Gastroesophageal sphincter (tissue), 3 donors: Measurements from ENCODE around the gene STXBP5L.

Experiments
- CTCF ChIP-seq, 4 experiments: fragments of 200-600 bp in 2 of 4; fragments of 450-650 bp in 2 of 4; sonication (generic) in 1 of 4; IDR thresholded peaks; one replicate each; pipeline ENCODE4 v1.5.1; 2017 to 2019; ENCODE audit warnings: antibody characterized with exemption in 4 of 4, mild to moderate bottlenecking in 2 of 4, moderate library complexity in 2 of 4
- POLR2A ChIP-seq, 2 donors: fragments of 450-650 bp; IDR thresholded peaks; one replicate each; pipeline ENCODE4 v1.6.1; 2017; ENCODE audit warnings: antibody characterized with exemption in 2 of 2, mild to moderate bottlenecking in 2 of 2, moderate library complexity in 1 of 2
- POLR2AphosphoS5 ChIP-seq: sonication (generic); formaldehyde crosslinking; IDR thresholded peaks from one replicate; pipeline ENCODE4 v1.6.1; 2017; ENCODE audit warnings: antibody characterized with exemption

GRCh38 chr3:120907659-120908029, 361 bp upstream of the STXBP5L start:
- no peak for TF ChIP-seq CTCF (IDR thresholded peaks at IDR 0.05)
- no peak for TF ChIP-seq POLR2A (IDR thresholded peaks at IDR 0.05)
- no peak for TF ChIP-seq POLR2AphosphoS5
